ENCODE measurements around the gene TSEN2. TPM values are rescaled to one million over a fixed set of nuclear protein-coding genes. Genes with fewer than 3 reads are reported as not detected.

TSEN2 gene
- total RNA-seq, 5 donors from 2014 or later (not counting 1 experiment from before 2014, with no cell fraction given) = 11.7 to 20.9 (median 18.2) TPM

DNA sequence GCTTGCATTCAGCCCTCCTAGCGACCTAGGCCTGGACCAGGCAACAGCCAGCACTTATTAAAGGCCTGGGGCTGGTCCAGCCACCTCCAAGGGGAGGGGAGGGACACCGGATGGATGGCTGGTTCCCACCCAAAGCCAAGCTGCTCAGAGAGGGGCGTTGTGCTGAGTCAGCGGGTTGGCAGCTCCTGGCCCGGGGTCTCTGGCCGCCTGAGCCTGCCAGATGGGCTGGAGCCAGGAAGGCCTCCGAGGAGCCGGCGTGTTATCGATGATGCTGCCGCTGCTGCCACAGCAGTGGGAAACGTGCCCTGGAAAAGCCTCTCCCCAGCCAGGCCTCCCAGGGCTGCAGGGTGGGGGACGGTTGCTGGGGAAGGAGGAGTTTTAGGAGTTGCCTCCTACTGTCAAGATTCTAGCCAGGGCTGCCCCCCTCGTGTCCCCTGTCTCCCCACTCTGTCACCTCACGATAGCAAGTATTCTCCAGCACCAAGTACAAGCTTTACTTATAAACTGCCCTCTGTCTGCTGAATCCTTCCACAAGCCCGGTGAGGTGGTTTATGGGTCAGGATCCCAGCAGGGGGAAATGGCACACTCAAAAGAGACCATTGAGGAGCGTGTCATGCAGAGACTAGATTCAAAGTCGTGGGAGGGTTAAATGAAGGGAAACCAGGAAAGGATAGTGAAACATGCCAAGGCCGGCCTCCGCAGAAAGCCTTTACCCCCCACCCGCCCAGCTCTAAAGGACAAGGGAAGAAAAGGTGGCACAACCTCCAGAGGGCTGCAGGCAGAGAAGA, 43.2 kb upstream of the TSEN2 start:
- H3K36me3 Mint-ChIP-seq = no peaks in the 10 kb centered on the region
- CTCF ChIA-PET = no interaction called here
- 83% methylated on average over 10 of the region's 21 CpGs for WGBS (ENCODE audit: insufficient coverage)

DNA sequence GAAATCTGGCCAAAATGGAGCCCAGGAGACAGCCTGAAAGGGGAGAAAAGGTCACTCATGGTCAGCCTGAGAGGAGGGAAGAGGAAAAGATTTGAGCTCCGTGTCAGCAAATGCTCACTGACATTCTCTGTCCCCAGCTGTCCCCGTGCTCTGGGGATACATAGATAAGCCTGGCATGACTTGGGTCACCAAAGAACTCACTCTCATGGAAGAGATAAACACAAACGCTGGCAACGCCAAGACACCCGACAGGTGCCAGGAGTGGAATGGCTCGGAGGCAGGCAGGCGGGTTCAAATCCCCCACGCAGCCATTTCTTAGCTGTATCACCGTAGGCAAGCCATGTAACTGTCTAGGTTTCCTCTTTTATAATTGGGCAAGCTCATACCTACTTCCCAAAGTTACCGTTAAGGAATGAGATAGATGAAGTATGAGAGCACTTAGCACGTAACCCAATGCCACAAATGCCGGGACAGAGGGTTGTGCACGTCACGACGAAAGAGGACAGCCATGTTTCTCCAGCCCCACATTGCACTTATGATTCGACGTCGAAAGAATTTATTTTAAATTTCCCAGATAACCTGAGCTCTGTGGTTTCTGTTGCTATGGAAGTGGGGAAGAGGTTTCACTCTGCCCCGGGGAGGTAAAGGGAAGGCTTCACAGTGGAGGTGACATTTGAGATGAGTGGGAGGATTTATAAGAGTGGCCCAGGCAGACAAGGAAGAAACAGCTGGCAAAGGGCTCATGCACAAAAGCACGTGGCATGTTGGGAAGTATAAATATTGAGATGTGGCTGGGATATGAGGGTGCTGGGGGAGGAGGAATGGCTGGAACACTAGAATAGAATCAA, 41.4 kb upstream of the TSEN2 start:
- H3K36me3 Mint-ChIP-seq = no peaks in the 10 kb centered on the region
- no peak overlapping the region for H3K4me3 ChIP-seq (ENCODE audit: control insufficient read depth in 1 of 2, extremely low read depth in 1 of 2, low read length in 1 of 2)
- no peak overlapping the region for H3K4me3 Mint-ChIP-seq
- no peaks in the 10 kb centered on the region for H3K36me3 ChIP-seq (ENCODE audit: control insufficient read depth in 2 of 2, extremely low read depth in 1 of 2, insufficient read depth in 1 of 2, low read length in 1 of 2)
- H3K27me3 Mint-ChIP-seq = peaks cover 12 to 19% of the 10 kb centered on the region in 2 donors
- no peak overlapping the region for H3K27ac ChIP-seq (ENCODE audit: low read length)
- ChIA-PET CTCF (no interaction called here), POLR2A (no interaction called here)
- H3K27ac Mint-ChIP-seq = no peak overlapping the region
- no peak for DNase-seq
- H3K4me1 Mint-ChIP-seq = no peaks in the 10 kb centered on the region
- H3K9me3 ChIP-seq = no peaks in the 10 kb centered on the region
- no peak for ATAC-seq (replicated peaks in 1 of 4)
- H3K27me3 ChIP-seq (replicated peaks in 1 of 2; ENCODE audit: control insufficient read depth in 2 of 2, extremely low read depth in 1 of 2, insufficient read depth in 2 of 2, low read length in 1 of 2) = peaks cover 0 to 22% of the 10 kb centered on the region in 2 experiments
- WGBS (ENCODE audit: insufficient coverage) = 82% methylated on average over 14 of the region's 20 CpGs
- no peaks in the 10 kb centered on the region for H3K9me3 Mint-ChIP-seq
- H3K4me1 ChIP-seq (ENCODE audit: control insufficient read depth in 1 of 2, extremely low read depth in 1 of 2, insufficient read depth in 2 of 2, low read length in 2 of 2) = no peaks in the 10 kb centered on the region

More for the DNA sequence above, 43.2 kb upstream of the TSEN2 start:
- DNase-seq (no peak), ATAC-seq (replicated peaks in 1 of 4) (no peak)
- Histone ChIP-seq H3K4me1 (ENCODE audit: control insufficient read depth in 1 of 2, extremely low read depth in 1 of 2, insufficient read depth in 2 of 2, low read length in 2 of 2) (no peaks in the 10 kb centered on the region), H3K9me3 (no peaks in the 10 kb centered on the region), H3K27me3 (replicated peaks in 1 of 2; ENCODE audit: control insufficient read depth in 2 of 2, extremely low read depth in 1 of 2, insufficient read depth in 2 of 2, low read length in 1 of 2) (peaks cover 0 to 22% of the 10 kb centered on the region in 2 experiments), H3K27ac (ENCODE audit: low read length) (no peak overlapping the region), H3K36me3 (ENCODE audit: control insufficient read depth in 2 of 2, extremely low read depth in 1 of 2, insufficient read depth in 1 of 2, low read length in 1 of 2) (no peaks in the 10 kb centered on the region), H3K4me3 (ENCODE audit: control insufficient read depth in 1 of 2, extremely low read depth in 1 of 2, low read length in 1 of 2) (no peak overlapping the region)
- no peaks in the 10 kb centered on the region for H3K9me3 Mint-ChIP-seq
- peaks cover 15 to 23% of the 10 kb centered on the region in 2 donors for H3K27me3 Mint-ChIP-seq
- H3K27ac Mint-ChIP-seq = no peak overlapping the region
- H3K4me1 Mint-ChIP-seq = no peaks in the 10 kb centered on the region
- no peak overlapping the region for H3K4me3 Mint-ChIP-seq
- POLR2A ChIA-PET = no interaction called here

DNA sequence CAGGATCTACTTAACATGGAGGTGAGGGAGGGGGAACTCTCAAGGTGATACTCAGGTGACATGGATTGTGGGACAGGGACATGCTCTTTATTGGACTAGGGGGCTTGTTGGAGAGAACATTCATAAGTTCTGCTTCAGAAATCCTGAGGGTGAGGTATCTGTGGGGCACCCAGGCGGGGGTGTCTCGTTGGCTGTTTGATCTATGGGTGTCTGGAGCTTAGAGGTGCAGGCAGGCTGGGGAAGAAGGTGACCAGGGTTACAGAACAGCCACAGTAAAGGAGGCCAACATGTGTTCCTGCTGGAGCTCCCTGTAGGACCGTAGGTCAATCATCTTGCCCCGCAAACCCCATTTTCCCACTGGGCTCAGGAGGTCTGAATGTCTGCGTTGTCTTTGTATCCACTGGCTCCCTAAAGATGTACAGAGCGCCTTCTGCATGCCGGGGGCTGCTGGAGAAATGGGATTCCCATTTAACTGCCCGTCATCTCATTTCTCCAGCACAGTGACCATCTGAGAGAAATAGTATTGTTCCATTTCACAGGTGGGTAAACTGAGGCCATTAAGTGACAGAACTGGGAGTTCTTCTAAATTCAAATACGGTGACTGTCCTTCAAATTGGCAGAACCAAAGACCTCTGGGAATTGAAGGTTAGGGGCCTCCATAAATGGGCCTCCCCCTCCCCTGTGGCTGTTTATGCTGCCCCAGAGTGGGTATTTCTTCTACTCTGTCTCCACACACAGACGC, 40.3 kb upstream of the TSEN2 start:
- DNase-seq (no peak), ATAC-seq (replicated peaks in 1 of 4) (no peak)
- Mint-ChIP-seq H3K27me3 (peaks cover 12 to 19% of the 10 kb centered on the region in 2 donors), H3K36me3 (no peaks in the 10 kb centered on the region), H3K4me3 (no peak overlapping the region), H3K4me1 (no peaks in the 10 kb centered on the region), H3K9me3 (no peaks in the 10 kb centered on the region), H3K27ac (no peak overlapping the region)
- H3K4me3 ChIP-seq (ENCODE audit: control insufficient read depth in 1 of 2, extremely low read depth in 1 of 2, low read length in 1 of 2) = no peak overlapping the region
- WGBS (ENCODE audit: insufficient coverage) = 92% methylated on average over 7 of the region's 10 CpGs
- no peaks in the 10 kb centered on the region for H3K36me3 ChIP-seq (ENCODE audit: control insufficient read depth in 2 of 2, extremely low read depth in 1 of 2, insufficient read depth in 1 of 2, low read length in 1 of 2)
- H3K9me3 ChIP-seq = no peaks in the 10 kb centered on the region
- POLR2A ChIA-PET = no interaction called here
- CTCF ChIA-PET = no interaction called here
- peaks cover 0 to 22% of the 10 kb centered on the region in 2 experiments for H3K27me3 ChIP-seq (replicated peaks in 1 of 2; ENCODE audit: control insufficient read depth in 2 of 2, extremely low read depth in 1 of 2, insufficient read depth in 2 of 2, low read length in 1 of 2)
- no peak overlapping the region for H3K27ac ChIP-seq (ENCODE audit: low read length)
- no peaks in the 10 kb centered on the region for H3K4me1 ChIP-seq (ENCODE audit: control insufficient read depth in 1 of 2, extremely low read depth in 1 of 2, insufficient read depth in 2 of 2, low read length in 2 of 2)

DNA sequence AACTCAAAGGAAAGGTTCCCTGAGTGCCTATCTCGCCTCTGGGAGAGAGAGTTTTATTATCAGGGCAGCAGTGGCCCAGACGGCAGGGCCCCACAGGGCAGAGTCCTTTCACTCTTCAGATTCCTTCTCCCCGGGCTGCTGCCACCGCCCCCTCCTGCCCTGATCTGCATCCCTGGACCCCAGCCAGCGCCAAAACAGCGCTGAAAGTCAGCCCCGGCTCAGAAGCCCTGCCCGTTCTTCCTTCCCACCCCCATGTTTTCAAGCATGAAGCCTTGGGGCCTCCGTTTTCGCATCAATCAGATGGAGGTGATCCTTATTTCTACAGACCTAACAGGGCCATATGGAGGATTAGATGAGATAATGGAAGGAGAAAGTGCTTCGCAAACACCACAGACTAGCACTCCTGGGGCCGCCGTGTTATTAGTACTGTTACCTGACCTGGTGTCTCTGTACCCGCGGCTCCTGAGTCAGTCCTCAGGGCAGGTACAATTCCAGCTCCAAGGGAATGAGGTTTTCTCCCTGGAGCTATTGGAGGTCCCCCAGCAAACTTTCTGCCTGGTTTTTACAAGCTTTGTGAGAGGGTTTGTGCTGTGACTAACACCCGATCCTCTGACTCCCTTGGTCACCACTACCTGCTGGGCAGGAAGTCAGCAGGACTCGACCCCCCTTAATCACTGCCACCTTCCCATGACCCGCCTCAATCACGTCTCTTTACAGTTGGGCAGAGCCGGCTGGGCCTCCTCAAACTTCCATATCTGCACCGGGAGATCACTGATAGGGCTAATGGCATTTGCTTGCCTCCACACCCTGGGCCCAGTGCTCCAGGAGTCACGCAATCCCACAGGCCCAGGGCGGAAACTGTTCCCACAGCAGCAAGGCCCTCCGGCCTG, 39.5 kb upstream of the TSEN2 start:
- peaks cover 0 to 22% of the 10 kb centered on the region in 2 experiments for H3K27me3 ChIP-seq (replicated peaks in 1 of 2; ENCODE audit: control insufficient read depth in 2 of 2, extremely low read depth in 1 of 2, insufficient read depth in 2 of 2, low read length in 1 of 2)
- H3K4me3 Mint-ChIP-seq = no peak overlapping the region
- DNase-seq = no peak
- peaks cover 12 to 19% of the 10 kb centered on the region in 2 donors for H3K27me3 Mint-ChIP-seq
- no peak for ATAC-seq (replicated peaks in 1 of 4)
- no peaks in the 10 kb centered on the region for H3K4me1 ChIP-seq (ENCODE audit: control insufficient read depth in 1 of 2, extremely low read depth in 1 of 2, insufficient read depth in 2 of 2, low read length in 2 of 2)
- WGBS (ENCODE audit: insufficient coverage) = 75% methylated on average over 15 of the region's 24 CpGs
- H3K9me3 ChIP-seq = no peaks in the 10 kb centered on the region
- H3K36me3 ChIP-seq (ENCODE audit: control insufficient read depth in 2 of 2, extremely low read depth in 1 of 2, insufficient read depth in 1 of 2, low read length in 1 of 2) = no peaks in the 10 kb centered on the region
- no peaks in the 10 kb centered on the region for H3K4me1 Mint-ChIP-seq
- H3K27ac ChIP-seq (ENCODE audit: low read length) = no peak overlapping the region
- CTCF ChIA-PET = no interaction called here
- H3K36me3 Mint-ChIP-seq = no peaks in the 10 kb centered on the region
- no peak overlapping the region for H3K4me3 ChIP-seq (ENCODE audit: control insufficient read depth in 1 of 2, extremely low read depth in 1 of 2, low read length in 1 of 2)
- no peaks in the 10 kb centered on the region for H3K9me3 Mint-ChIP-seq
- H3K27ac Mint-ChIP-seq = no peak overlapping the region
- POLR2A ChIA-PET = no interaction called here

DNA sequence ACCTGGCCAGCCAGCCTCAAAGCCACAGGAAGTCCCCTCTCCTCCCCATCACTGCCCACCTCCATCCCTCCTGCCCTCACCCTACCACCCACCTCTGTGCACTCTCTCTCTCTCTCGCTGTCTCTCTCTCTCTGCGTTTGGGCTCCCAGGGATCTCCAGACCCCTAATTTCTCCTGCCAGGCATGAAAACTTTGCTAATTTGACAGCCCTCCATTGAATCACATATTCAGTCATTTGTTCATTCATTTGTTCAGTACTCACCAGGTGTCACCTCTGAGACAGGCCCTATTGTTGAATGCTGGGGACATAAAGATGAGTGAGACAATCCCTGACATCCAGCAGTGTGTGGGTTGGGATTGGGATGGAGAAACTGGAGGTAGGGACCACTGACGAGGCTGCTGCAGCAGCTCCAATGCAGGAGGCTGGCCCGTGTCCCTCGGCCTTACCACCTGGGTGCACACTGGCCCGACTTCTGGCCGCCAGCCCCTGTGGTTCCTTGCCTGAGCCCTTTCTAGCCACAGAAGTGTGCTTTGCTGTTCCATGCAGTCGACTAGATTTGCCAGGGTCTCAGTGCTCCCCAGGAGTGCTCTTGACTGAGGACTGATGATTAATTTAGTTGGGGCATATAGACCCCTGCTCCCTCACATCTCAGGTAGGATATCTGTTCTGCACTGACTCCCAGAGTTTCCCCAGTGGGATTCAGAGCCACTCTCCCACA, 38.6 kb upstream of the TSEN2 start:
- 83% methylated on average over 5 of the region's 8 CpGs for WGBS (ENCODE audit: insufficient coverage)
- H3K9me3 Mint-ChIP-seq = no peaks in the 10 kb centered on the region
- peaks cover 12 to 19% of the 10 kb centered on the region in 2 donors for H3K27me3 Mint-ChIP-seq
- H3K4me1 ChIP-seq (ENCODE audit: control insufficient read depth in 1 of 2, extremely low read depth in 1 of 2, insufficient read depth in 2 of 2, low read length in 2 of 2) = no peaks in the 10 kb centered on the region
- no peak overlapping the region for H3K4me3 Mint-ChIP-seq
- no peaks in the 10 kb centered on the region for H3K4me1 Mint-ChIP-seq
- DNase-seq (no peak), ATAC-seq (replicated peaks in 1 of 4) (no peak)
- H3K9me3 ChIP-seq = no peaks in the 10 kb centered on the region
- H3K4me3 ChIP-seq (ENCODE audit: control insufficient read depth in 1 of 2, extremely low read depth in 1 of 2, low read length in 1 of 2) = no peak overlapping the region
- no peak overlapping the region for H3K27ac ChIP-seq (ENCODE audit: low read length)
- H3K27me3 ChIP-seq (replicated peaks in 1 of 2; ENCODE audit: control insufficient read depth in 2 of 2, extremely low read depth in 1 of 2, insufficient read depth in 2 of 2, low read length in 1 of 2) = peaks cover 0 to 22% of the 10 kb centered on the region in 2 experiments
- H3K36me3 Mint-ChIP-seq = no peaks in the 10 kb centered on the region
- no peaks in the 10 kb centered on the region for H3K36me3 ChIP-seq (ENCODE audit: control insufficient read depth in 2 of 2, extremely low read depth in 1 of 2, insufficient read depth in 1 of 2, low read length in 1 of 2)
- H3K27ac Mint-ChIP-seq = no peak overlapping the region
- ChIA-PET CTCF (no interaction called here), POLR2A (no interaction called here)

Data from T-cell (primary cell).